Measurements from ENCODE around the gene ELP5.

ELP5 gene

DNA sequence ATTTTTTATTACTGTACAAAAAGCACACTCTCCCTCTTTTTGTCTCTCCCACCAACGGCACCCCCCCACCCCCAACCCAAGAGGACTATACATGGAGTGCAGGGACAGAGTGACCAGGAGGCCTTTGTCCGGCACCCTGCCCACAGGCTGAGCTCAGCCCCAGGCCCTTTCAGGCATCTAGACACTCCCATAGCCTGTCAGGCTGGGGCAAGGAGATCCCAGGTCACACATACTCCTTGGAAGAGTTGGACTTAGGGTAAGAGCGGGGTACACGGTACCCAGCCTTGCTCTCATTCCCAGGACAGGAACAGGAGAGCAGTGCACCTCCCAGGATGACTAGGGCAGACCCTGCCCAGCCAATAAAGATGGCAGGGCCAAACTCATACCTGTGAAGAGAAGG is 8.1 kb downstream of the ELP5 start:
- in situ Hi-C loops (cut with HindIII; ENCODE audit: low pct_ligation_motif_present, low sequenced_read_pairs) = no loop called here
- H3K36me3 ChIP-seq (replicated peaks) = peaks cover 34% of the 10 kb centered on the region
- DNase-seq = no peak
- no peak overlapping the region for H3K4me3 ChIP-seq (ENCODE audit: low read depth, low read length)
- no peak overlapping the region for H3K27ac ChIP-seq
- TF ChIP-seq CTCF (IDR thresholded peaks at IDR 0.05; ENCODE audit: low read depth, low read length, missing control alignments) = no peak
- no peaks in the 10 kb centered on the region for H3K27me3 ChIP-seq (replicated peaks)

GRCh38 chr17:7260651-7261378 is 8.8 kb downstream of the ELP5 start:
- Histone ChIP-seq H3K27me3 (replicated peaks) (no peaks in the 10 kb centered on the region), H3K4me3 (ENCODE audit: low read depth, low read length) (peak overlapping the region; percentile 47), H3K36me3 (replicated peaks) (peaks cover 27% of the 10 kb centered on the region), H3K27ac (no peak overlapping the region)
- in situ Hi-C loops (cut with HindIII; ENCODE audit: low pct_ligation_motif_present, low sequenced_read_pairs) = no loop called here
- no peak for DNase-seq
- TF ChIP-seq CTCF (IDR thresholded peaks at IDR 0.05; ENCODE audit: low read depth, low read length, missing control alignments) = no peak

DNA sequence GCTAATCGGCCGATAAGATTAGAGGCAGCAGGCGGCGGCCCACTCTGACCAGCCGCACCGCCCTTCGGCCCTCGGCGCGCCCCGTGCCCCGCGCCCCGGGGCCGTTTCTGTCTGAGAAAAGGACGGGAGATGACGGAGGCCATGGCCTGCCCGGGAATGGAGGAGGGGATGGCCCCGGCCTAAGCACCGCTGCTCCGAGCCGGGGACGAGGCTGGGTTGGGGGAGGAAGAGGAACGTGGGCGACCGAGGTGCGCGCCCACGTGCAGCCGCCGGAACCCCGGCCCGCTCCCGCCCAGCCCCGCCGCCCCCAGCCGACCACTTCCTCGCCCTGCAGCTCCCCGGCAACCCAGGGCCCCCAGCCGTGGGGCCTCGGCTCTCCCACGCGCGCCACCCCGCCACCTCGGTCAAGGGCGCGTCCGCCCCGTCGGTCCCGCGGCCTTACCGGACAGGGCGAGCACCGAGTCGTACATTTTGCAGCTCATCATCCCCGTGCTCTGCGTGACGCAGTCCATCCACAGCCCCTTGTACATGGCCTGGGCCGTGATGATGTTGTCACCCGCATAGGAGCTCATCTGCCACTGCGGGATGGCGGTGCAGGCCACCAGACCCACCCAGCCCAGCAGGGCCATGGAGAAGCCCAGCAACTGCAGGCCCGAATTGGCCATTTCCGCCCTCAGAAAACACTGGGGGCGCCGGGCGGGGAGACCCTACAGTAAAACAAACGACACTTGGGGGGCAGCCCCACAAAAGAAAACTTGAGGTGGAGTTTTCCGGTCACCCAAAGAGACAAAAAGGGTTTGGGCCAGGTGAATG is 9.6 kb downstream of the ELP5 start:
- H3K27ac ChIP-seq = no peak overlapping the region
- in situ Hi-C loops (cut with HindIII; ENCODE audit: low pct_ligation_motif_present, low sequenced_read_pairs) = no loop called here
- DNase-seq = no peak

GRCh38 chr17:7262192-7262934 is 10.3 kb downstream of the ELP5 start, which contains the start of gene CLDN7:
Gene CLDN7, minus strand, starts transcription at chr17:7262478. Its CDS starts 435 bp downstream, at chr17:7262043.
- DNase-seq = no peak
- peaks cover 19% of the 10 kb centered on the region for H3K36me3 ChIP-seq (replicated peaks)
- peak within 1 kb of the TSS; percentile 47 for H3K4me3 ChIP-seq (ENCODE audit: low read depth, low read length)
- in situ Hi-C loops (cut with HindIII; ENCODE audit: low pct_ligation_motif_present, low sequenced_read_pairs) = no loop called here
- no peaks in the 10 kb centered on the region for H3K27me3 ChIP-seq (replicated peaks)
- no peak for TF ChIP-seq CTCF (IDR thresholded peaks at IDR 0.05; ENCODE audit: low read depth, low read length, missing control alignments)
- H3K27ac ChIP-seq = no peak within 1 kb of the TSS

More for the DNA sequence above, 9.6 kb downstream of the ELP5 start:
- H3K4me3 ChIP-seq (ENCODE audit: low read depth, low read length) = peak overlapping the region; percentile 47
- no peaks in the 10 kb centered on the region for H3K27me3 ChIP-seq (replicated peaks)
- TF ChIP-seq CTCF (IDR thresholded peaks at IDR 0.05; ENCODE audit: low read depth, low read length, missing control alignments) = no peak
- peaks cover 24% of the 10 kb centered on the region for H3K36me3 ChIP-seq (replicated peaks)

DNA sequence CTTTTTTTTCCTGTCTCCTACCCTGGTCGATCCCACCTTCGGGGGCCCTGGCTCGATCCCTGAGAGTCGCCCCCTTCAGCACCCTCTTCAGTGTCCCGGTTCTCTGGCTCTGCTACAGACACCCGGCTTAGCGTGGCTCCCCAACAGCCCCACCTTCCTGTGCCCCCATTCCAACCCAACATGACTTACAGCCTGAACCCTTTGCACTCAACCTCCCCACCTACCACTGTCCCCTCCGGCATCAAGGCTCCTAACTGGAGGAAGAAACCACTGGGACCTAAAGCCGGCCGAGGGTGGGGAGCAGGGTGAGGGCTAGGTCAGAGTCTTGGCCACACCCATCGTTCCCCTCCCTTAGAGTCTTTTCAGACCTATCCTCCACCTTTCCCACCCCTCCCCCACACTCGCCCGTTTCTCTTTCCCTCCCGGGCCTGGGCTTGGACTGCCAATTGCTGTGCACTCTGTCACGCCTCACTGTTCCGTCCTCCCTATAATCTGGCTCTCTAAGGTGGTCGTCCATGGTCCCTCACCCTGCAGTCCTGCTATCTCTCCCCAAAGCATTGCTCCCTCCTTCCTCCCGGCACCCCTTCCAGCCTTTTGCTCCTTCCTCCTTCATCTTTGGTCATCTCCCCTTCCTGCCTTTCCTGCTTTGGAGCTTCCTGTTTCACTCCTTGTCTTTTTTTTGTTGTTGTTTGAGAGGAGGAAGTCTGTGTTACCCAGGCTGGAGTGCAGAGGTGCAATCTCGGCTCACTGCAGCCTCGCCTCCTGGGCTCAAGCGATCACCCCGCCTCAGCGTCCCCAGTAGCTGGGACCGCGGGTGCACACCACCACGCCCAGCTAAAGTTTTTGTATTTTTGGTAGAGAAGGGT is 11.2 kb downstream of the ELP5 start:
- no peak for DNase-seq
- in situ Hi-C loops (cut with HindIII; ENCODE audit: low pct_ligation_motif_present, low sequenced_read_pairs) = no loop called here
- H3K36me3 ChIP-seq (replicated peaks) = peaks cover 12% of the 10 kb centered on the region
- H3K27ac ChIP-seq = no peak overlapping the region
- H3K27me3 ChIP-seq (replicated peaks) = no peaks in the 10 kb centered on the region
- no peak overlapping the region for H3K4me3 ChIP-seq (ENCODE audit: low read depth, low read length)
- no peak for TF ChIP-seq CTCF (IDR thresholded peaks at IDR 0.05; ENCODE audit: low read depth, low read length, missing control alignments)

Data from brain microvascular endothelial cell (primary cell).